Activated CD4-positive, alpha-beta T cell treated with anti-CD3 and anti-CD28 coated beads, Interleukin-2, amount 10 ng/mL, durations not matched to agents 24 days and 14 days (primary cell): ENCODE data around the gene DHRS7B. TPM values are rescaled to one million over a fixed set of nuclear protein-coding genes. Genes with fewer than 3 reads are reported as not detected.

Experiments
- DNase-seq: peaks from one replicate; pipeline ENCODE4 v3.0.0; 2022
- H3K27ac Mint-ChIP-seq: one replicate; pipeline ENCODE4 v1.8.0; 2022; ENCODE audit warnings: mild to moderate bottlenecking, mixed read lengths
- H3K27me3 Mint-ChIP-seq: one replicate; pipeline ENCODE4 v1.8.0; 2022; ENCODE audit warnings: mixed read lengths
- H3K36me3 Mint-ChIP-seq: one replicate; pipeline ENCODE4 v1.8.0; 2022; ENCODE audit warnings: low read depth, mild to moderate bottlenecking, mixed read lengths
- H3K4me1 Mint-ChIP-seq: one replicate; pipeline ENCODE4 v1.8.0; 2021; ENCODE audit warnings: mixed read lengths
- H3K4me3 Mint-ChIP-seq: one replicate; pipeline ENCODE4 v1.8.0; 2022; ENCODE audit warnings: mild to moderate bottlenecking, moderate library complexity, mixed read lengths
- H3K9me3 Mint-ChIP-seq: one replicate; pipeline ENCODE4 v1.8.0; 2021; ENCODE audit warnings: mixed read lengths
- intact Hi-C: fragments of 100-400 bp; cut with micrococcal nuclease; formaldehyde crosslinking; loops from one replicate; pipeline ENCODE4 v1.15.1; 2023
- total RNA-seq: library from RNA; stranded (reverse); gene quantifications from 2 replicates; pipeline ENCODE4 v1.2.3, GENCODE V29; 2022

The DHRS7B gene
- total RNA-seq, 1 donor from 2014 or later = 22.8 TPM

DNA sequence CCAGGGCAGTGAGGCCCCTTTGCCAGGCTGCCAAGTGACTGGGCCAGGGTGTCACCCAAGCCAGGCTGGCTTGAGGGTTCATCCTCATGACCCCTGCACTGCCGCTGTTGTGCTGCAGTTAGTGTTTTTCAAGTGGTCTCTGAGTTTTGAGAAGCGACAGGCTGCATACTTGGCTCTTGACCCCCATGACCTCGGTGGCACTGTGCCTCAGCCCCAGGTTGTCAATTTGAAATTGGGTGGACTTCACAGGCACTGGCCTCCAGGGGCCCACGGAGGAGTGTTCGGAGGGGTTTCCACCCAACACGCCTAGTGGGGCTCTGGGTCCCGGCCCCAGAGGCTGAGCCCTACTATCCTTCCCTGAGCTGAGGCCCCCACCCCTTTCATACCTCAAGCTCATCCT is 42.7 kb downstream of the DHRS7B start:
- DNase-seq = no peak
- intact Hi-C loops = no loop called here
- peaks cover 14% of the 10 kb centered on the region for H3K4me1 Mint-ChIP-seq
- peaks cover 5% of the 10 kb centered on the region for H3K36me3 Mint-ChIP-seq
- H3K27me3 Mint-ChIP-seq = no peaks in the 10 kb centered on the region
- no peaks in the 10 kb centered on the region for H3K9me3 Mint-ChIP-seq
- no peak overlapping the region for H3K4me3 Mint-ChIP-seq
- no peak overlapping the region for H3K27ac Mint-ChIP-seq

DNA sequence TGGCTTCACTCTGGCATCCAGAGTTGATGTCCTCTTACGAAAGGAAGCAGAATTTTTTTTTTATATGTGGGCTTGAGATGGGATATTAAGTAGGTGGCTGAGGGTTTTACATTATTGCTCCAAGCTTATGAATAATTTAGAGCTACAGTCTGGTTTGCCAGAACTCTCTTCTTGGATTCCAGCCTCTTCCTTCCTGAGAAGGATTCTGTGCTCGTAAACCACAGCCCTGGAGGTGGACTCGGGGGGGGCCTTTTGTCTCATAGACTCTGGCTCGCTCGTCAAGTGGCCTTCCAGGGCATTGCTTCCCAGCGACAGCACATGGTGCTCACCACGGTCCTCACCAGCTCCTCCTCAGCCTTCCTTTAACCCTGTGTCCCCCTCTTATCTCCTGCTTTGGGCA is 44.0 kb downstream of the DHRS7B start:
- H3K4me1 Mint-ChIP-seq = peaks cover 14% of the 10 kb centered on the region
- H3K9me3 Mint-ChIP-seq = no peaks in the 10 kb centered on the region
- no peak for DNase-seq
- peaks cover 5% of the 10 kb centered on the region for H3K36me3 Mint-ChIP-seq
- no peaks in the 10 kb centered on the region for H3K27me3 Mint-ChIP-seq
- no peak overlapping the region for H3K27ac Mint-ChIP-seq
- intact Hi-C loops = no loop called here
- H3K4me3 Mint-ChIP-seq = no peak overlapping the region

DNA sequence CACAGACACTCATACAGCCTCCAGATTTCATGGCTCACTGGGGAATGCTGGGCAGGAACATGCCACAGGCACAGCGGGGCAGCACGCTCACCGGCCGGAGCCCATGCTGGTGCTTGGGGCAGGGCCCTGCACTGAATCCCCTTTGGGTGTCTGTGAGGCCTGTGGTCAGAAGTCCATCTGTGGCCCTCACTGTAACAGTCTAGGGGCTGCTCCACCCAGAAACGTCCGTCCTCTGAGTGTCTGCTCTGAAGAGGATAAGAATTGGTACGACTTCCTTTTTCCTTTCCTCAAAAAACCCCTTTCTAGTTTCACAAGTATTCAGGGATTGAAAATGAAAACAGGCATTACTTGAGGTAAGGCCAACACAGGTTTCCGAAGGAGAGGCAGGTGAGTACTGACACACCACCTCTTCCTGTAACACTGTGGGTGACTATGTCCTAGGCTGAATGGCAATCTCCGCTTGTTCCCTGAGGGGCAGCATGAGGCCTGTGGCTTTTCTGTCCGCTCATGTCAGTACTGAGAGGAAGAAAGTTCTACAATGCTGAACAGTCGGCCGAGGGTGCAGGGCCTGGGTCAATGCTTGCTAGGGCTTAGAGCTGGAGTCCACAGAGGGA is 44.7 kb downstream of the DHRS7B start:
- H3K27ac Mint-ChIP-seq = peak overlapping the region; percentile 61
- H3K4me3 Mint-ChIP-seq = no peak overlapping the region
- H3K27me3 Mint-ChIP-seq = no peaks in the 10 kb centered on the region
- intact Hi-C loops = no loop called here
- H3K36me3 Mint-ChIP-seq = peaks cover 5% of the 10 kb centered on the region
- no peak for DNase-seq
- H3K4me1 Mint-ChIP-seq = peaks cover 14% of the 10 kb centered on the region
- H3K9me3 Mint-ChIP-seq = no peaks in the 10 kb centered on the region

DNA sequence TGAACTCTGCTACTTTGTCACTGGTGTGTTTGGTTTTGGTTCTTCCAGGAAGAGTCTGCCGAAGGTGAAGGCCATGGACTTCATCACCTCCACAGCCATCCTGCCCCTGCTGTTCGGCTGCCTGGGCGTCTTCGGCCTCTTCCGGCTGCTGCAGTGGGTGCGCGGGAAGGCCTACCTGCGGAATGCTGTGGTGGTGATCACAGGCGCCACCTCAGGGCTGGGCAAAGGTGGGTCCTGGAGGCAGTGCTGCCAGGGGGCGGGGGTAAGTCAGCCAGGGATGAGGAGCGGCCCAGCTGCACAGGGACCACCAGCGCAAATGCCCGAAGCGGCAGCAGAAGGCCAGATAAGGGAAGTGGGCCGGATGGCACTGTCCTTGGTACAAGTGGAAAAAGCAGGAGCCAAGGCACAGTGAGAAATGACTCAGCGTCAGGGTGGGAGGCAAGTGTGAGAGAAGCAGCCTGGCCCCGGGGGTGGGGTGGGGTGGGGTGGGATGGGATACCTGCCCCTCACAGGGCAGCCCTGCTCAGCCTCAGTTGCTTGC is 45.3 kb downstream of the DHRS7B start:
- no peak for DNase-seq
- Mint-ChIP-seq H3K4me3 (no peak overlapping the region), H3K27ac (peak overlapping the region; percentile 43), H3K9me3 (no peaks in the 10 kb centered on the region), H3K4me1 (peaks cover 14% of the 10 kb centered on the region), H3K27me3 (no peaks in the 10 kb centered on the region), H3K36me3 (peaks cover 5% of the 10 kb centered on the region)
- intact Hi-C loops = no loop called here

DNA sequence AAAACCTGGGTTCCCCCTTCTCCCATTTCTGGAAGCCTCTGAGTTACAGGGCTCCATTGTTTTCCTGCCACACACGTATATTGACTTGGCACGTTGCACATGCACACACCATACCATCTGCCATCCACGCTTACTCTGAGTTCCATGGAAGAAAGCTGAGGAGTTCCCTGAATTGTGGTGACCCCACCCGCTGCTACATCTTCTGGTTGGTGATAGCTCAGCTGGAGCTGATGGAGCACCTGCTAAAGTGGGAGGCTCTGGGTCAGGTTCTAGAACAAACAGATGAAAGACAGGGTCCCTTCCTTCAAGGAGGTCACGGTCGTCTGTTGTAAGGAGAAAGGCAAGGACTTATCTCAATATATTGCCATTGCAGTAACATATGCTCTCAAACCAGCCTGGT is 46.1 kb downstream of the DHRS7B start:
- Mint-ChIP-seq H3K4me3 (no peak overlapping the region), H3K36me3 (peaks cover 5% of the 10 kb centered on the region), H3K27ac (no peak overlapping the region), H3K4me1 (peaks cover 13% of the 10 kb centered on the region), H3K9me3 (no peaks in the 10 kb centered on the region), H3K27me3 (no peaks in the 10 kb centered on the region)
- no peak for DNase-seq
- intact Hi-C loops = no loop called here

DNA sequence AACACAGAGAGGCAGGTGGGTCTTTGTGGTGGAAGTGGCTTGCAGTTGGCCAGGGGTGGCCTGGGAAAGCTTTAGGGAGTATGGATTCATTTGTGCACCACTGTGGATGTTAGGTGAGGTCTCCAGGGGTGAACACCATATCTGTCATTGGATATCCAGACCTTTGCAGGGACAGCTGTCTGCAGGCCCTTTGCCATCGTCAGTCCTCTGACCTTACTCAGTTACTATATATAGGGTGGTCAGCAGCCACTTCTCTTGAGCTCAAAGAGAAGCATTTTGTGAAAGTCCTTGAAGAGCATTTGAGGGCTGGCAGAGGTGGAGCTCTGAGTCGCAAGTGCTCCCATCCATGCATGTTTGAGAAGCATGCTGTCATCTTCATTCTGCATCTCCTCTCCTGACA is 46.8 kb downstream of the DHRS7B start:
- H3K4me1 Mint-ChIP-seq = peaks cover 13% of the 10 kb centered on the region
- no peak overlapping the region for H3K4me3 Mint-ChIP-seq
- no peak overlapping the region for H3K27ac Mint-ChIP-seq
- no peaks in the 10 kb centered on the region for H3K9me3 Mint-ChIP-seq
- no peaks in the 10 kb centered on the region for H3K27me3 Mint-ChIP-seq
- no peak for DNase-seq
- intact Hi-C loops = no loop called here
- H3K36me3 Mint-ChIP-seq = peaks cover 5% of the 10 kb centered on the region

DNA sequence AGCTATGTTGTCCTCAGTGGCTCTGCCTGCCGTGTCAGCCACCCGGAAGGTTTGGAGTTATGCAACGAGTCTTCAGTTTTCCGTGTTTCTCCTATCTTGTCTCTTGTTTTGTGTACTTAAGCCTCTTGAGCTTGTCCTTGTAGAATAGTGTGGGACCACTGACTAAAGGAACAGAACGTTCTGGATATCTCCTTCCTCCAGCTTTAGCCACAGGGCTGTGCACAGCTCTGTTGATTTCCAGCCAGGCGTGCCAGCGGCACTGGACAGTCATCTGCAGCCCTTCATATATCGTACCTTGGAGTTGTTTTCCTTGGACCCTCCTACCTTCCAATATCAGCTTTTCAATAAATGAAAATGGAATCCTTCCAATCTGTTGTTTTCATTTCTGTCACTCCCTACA is 47.4 kb downstream of the DHRS7B start:
- no peak overlapping the region for H3K27ac Mint-ChIP-seq
- H3K27me3 Mint-ChIP-seq = no peaks in the 10 kb centered on the region
- DNase-seq = no peak
- H3K4me1 Mint-ChIP-seq = peaks cover 13% of the 10 kb centered on the region
- intact Hi-C loops = no loop called here
- peaks cover 3% of the 10 kb centered on the region for H3K36me3 Mint-ChIP-seq
- no peak overlapping the region for H3K4me3 Mint-ChIP-seq
- H3K9me3 Mint-ChIP-seq = no peaks in the 10 kb centered on the region

DNA sequence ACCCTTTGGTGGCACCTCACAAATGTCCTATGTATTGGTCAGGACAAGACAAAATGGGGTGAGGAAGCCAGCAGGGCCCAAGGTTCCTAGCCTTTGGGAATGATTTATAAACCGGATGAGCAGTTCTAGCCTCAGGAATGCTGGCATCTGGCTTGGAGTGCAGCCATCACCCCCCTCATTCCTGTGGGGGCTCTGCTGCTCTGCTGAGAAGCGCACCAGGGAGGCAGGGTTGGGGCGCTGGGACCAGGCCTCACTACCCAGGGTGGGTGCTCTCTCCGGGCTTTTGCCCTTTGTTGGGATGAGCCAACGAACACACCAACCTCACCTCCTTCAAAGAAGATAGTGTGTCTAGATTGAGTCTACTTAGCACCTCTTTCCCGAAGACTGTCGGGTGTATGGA is 47.9 kb downstream of the DHRS7B start:
- Mint-ChIP-seq H3K9me3 (no peaks in the 10 kb centered on the region), H3K4me1 (peaks cover 13% of the 10 kb centered on the region), H3K27ac (no peak overlapping the region), H3K27me3 (no peaks in the 10 kb centered on the region), H3K4me3 (no peak overlapping the region), H3K36me3 (peaks cover 3% of the 10 kb centered on the region)
- no peak for DNase-seq
- intact Hi-C loops = no loop called here

DNA sequence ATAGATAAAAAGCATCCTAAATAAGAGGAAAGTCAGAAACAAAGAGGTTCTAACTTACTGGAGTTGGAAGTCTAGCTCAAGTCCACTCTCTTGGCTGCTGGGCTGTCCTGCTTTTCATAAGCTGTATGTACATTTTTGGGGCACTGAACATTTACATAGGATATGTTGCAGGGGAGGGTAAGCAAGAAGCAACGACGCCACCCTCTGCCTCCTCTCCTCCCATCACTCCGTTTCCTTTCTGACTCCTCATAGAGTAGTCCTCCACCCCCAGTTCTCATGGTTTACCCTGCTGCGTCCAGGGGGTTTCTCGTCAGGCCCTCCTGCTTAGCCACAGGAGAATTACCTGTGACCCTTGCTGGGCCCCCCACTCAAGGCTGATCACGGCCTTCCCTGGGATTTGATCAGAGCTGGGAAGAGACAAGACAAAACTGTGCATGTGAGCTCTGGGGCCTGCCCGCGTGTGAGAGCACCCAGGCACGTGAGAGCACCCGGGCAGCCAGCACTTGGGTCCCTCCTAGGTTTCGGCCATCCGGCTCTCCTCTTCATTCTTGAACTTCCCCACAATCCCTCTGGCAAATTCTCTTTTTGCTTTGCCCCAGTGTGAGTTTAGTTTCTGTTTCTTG is 50.1 kb downstream of the DHRS7B start:
- no peak for DNase-seq
- intact Hi-C loops = no loop called here
- Mint-ChIP-seq H3K27ac (no peak overlapping the region), H3K27me3 (no peaks in the 10 kb centered on the region), H3K36me3 (peaks cover 6% of the 10 kb centered on the region), H3K9me3 (no peaks in the 10 kb centered on the region), H3K4me3 (no peak overlapping the region), H3K4me1 (peaks cover 2% of the 10 kb centered on the region)

DNA sequence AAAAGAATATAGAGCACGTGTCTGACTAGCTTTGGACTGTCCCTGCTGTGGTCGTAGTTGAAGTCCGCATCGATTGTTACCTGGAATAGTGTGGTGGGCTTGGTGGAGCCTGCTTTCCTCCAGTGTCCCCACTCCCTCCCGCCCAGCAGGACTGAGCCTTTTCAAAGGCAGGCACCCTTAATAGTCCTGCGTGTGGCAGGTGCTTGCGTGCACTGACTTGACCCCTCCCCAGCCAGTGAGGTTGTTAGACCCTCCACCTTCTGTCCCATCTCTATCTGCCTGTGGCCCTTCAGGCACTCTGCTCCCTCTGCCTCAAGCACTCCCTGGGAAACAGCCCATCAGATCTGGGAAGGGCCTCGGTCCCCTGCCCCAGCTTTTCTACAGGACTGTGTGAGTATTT is 50.6 kb downstream of the DHRS7B start:
- H3K9me3 Mint-ChIP-seq = no peaks in the 10 kb centered on the region
- no peaks in the 10 kb centered on the region for H3K27me3 Mint-ChIP-seq
- H3K4me3 Mint-ChIP-seq = no peak overlapping the region
- no peaks in the 10 kb centered on the region for H3K4me1 Mint-ChIP-seq
- no peak for DNase-seq
- peaks cover 6% of the 10 kb centered on the region for H3K36me3 Mint-ChIP-seq
- no peak overlapping the region for H3K27ac Mint-ChIP-seq
- intact Hi-C loops = no loop called here

DNA sequence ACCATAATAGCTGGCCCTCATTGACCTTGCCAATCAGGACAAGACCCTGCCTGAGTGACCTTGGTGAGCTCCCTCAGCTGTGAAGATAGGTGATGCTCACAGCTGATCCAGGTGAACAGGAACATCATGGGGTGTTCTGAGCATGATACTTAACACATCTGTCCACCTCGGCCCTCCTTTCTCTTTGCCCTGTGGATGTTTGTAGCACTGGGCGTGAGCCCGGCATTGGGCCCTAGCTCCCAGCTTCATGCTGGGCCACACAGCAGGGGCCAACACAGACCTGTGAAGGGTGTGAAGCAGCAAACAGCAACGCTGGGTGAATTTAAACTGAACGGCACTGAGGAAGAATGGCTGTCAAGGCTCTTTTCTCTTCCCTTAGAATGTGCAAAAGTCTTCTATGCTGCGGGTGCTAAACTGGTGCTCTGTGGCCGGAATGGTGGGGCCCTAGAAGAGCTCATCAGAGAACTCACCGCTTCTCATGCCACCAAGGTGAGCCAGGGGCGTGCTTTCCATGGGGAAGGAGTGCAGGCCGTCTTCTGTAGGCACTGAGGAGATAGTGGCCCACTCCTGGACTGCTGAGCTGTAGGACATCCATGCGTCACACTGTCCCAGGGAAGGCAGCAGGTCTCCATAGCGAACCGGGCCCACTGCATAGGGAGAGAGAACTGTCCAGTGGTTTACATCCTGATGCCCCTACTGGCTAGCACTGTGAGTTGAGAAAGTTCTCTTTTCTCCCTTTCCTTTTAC is 51.3 kb downstream of the DHRS7B start:
- Mint-ChIP-seq H3K27ac (no peak overlapping the region), H3K27me3 (no peaks in the 10 kb centered on the region), H3K4me3 (no peak overlapping the region), H3K4me1 (no peaks in the 10 kb centered on the region), H3K9me3 (no peaks in the 10 kb centered on the region), H3K36me3 (peaks cover 6% of the 10 kb centered on the region)
- no peak for DNase-seq
- intact Hi-C loops = no loop called here

DNA sequence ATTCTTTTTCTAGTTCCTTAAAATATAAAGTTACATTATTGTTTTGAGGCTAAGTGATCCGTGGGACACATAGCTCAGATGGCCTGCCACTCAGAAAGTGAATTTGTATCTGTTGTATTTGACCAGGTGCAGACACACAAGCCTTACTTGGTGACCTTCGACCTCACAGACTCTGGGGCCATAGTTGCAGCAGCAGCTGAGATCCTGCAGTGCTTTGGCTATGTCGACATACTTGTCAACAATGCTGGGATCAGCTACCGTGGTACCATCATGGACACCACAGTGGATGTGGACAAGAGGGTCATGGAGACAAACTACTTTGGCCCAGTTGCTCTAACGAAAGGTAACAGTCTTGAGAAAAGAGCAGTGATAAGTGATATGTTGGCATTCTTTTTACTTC is 56.7 kb downstream of the DHRS7B start:
- peaks cover 3% of the 10 kb centered on the region for H3K4me1 Mint-ChIP-seq
- H3K27me3 Mint-ChIP-seq = no peaks in the 10 kb centered on the region
- DNase-seq = no peak
- no peak overlapping the region for H3K27ac Mint-ChIP-seq
- intact Hi-C loops = no loop called here
- H3K4me3 Mint-ChIP-seq = no peak overlapping the region
- H3K36me3 Mint-ChIP-seq = peaks cover 11% of the 10 kb centered on the region
- H3K9me3 Mint-ChIP-seq = no peaks in the 10 kb centered on the region

DNA sequence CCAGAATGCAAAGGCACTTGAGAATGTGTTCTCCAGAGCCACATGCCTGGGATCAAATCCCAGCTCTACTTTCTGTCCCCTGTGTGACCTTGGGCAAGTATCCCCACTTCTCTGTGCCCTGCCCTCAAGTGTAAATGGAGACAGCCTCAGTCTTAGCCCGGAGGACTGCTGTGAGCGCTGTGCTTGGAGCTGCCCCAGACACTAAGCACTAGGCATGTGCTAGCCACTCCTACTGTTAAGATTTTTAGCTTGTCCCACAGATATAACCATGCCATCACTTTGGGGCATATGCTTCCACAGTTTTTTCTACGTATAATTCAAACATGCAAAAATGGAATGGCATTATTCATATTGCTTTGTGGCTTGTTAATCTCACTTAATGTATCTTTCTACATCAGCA is 57.8 kb downstream of the DHRS7B start:
- H3K9me3 Mint-ChIP-seq = no peaks in the 10 kb centered on the region
- intact Hi-C loops = no loop called here
- H3K4me1 Mint-ChIP-seq = peaks cover 3% of the 10 kb centered on the region
- peaks cover 11% of the 10 kb centered on the region for H3K36me3 Mint-ChIP-seq
- H3K27ac Mint-ChIP-seq = no peak overlapping the region
- no peak for DNase-seq
- H3K4me3 Mint-ChIP-seq = no peak overlapping the region
- no peaks in the 10 kb centered on the region for H3K27me3 Mint-ChIP-seq

DNA sequence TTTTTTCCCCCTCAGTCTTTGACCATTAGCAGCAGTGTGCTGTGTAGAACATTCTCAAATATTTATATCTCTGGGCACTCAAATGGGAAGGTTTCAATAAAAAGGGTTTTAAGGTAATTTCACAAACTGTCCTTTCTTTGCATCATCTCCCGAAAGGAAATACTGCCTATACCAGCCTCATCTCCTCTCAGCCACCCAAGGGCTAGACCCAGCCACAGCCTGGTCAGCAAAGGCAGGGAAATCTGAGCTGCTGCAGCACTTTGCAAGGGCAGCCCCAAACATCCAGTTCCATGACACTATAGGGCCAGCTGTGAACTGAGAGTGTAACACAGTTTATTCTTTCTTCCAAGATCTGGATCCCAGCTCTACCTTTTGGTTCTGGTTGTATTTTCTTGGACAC is 58.3 kb downstream of the DHRS7B start:
- DNase-seq = no peak
- intact Hi-C loops = no loop called here
- no peak overlapping the region for H3K27ac Mint-ChIP-seq
- peaks cover 3% of the 10 kb centered on the region for H3K4me1 Mint-ChIP-seq
- H3K36me3 Mint-ChIP-seq = peaks cover 11% of the 10 kb centered on the region
- H3K9me3 Mint-ChIP-seq = no peaks in the 10 kb centered on the region
- H3K4me3 Mint-ChIP-seq = no peak overlapping the region
- no peaks in the 10 kb centered on the region for H3K27me3 Mint-ChIP-seq
